Aorta (tissue), 5 donors: Measurements from ENCODE around the gene STAT5A. TPM values are rescaled to one million over a fixed set of nuclear protein-coding genes. Genes with fewer than 3 reads are reported as not detected.
"Not testable (repeated sequence)": the region's sequence is repeated elsewhere in the genome, so short reads cannot be mapped to it uniquely, and the experiment has no call there.

ENCODE experiments used
- ATAC-seq: fragments of 200-7000 bp; cut with Tn5 transposase; one replicate; pipeline ENCODE4 v1.9.1; 2022; ENCODE audit warnings: moderate library complexity; ENCODE audit not compliant: low FRiP score
- DNase-seq, 2 donors: peaks; one replicate each; pipeline ENCODE4 v3.0.0-alpha.2; 2020
- H3K27ac ChIP-seq, 2 donors: one replicate each; pipeline ENCODE4 v1.5.1; 2013; ENCODE audit warnings: low read length in 2 of 2, mild to moderate bottlenecking in 2 of 2, moderate library complexity in 2 of 2, control low read depth in 1 of 2, inconsistent platforms in 1 of 2, low read depth in 1 of 2
- H3K27me3 ChIP-seq, 2 donors: one replicate each; pipeline ENCODE4 v1.6.1; 2013; ENCODE audit warnings: control low read depth in 1 of 2, low read length in 1 of 2, mild to moderate bottlenecking in 1 of 2, moderate library complexity in 1 of 2; ENCODE audit not compliant: insufficient read depth in 2 of 2, control insufficient read depth in 1 of 2
- H3K36me3 ChIP-seq, 2 donors: one replicate each; pipeline ENCODE4 v1.6.1; 2013; ENCODE audit warnings: control low read depth in 1 of 2, low read length in 1 of 2, mild to moderate bottlenecking in 1 of 2; ENCODE audit not compliant: insufficient read depth in 2 of 2, control insufficient read depth in 1 of 2
- H3K4me1 ChIP-seq, 2 donors: one replicate each; pipeline ENCODE4 v1.6.1; 2013; ENCODE audit warnings: low read length in 2 of 2, control low read depth in 1 of 2, mild to moderate bottlenecking in 1 of 2, moderate library complexity in 1 of 2; ENCODE audit not compliant: insufficient read depth in 2 of 2, control insufficient read depth in 1 of 2
- H3K4me3 ChIP-seq, 2 donors: one replicate each; pipeline ENCODE4 v1.5.1; 2013; ENCODE audit warnings: low read length in 2 of 2, control low read depth in 1 of 2, mild to moderate bottlenecking in 1 of 2
- H3K9me3 ChIP-seq: one replicate; pipeline ENCODE4 v1.6.1; 2013; ENCODE audit warnings: mild to moderate bottlenecking, low read length; ENCODE audit not compliant: control insufficient read depth
- whole genome bisulfite sequencing, 2 donors: extraction: QIAGEN DNeasy Blood & Tissue Kit; methylation state at CpG; one replicate each; pipeline ENCODE4 v1.1.7; 2013; 5-methylcytosine and 5-hydroxymethylcytosine counted together
- intact Hi-C, 2 donors: fragments of 100-400 bp; cut with DNase I; formaldehyde crosslinking; loops; one replicate each; pipeline versions ENCODE4 v1.14.2 to v1.15.0; 2022
- polyA plus RNA-seq, 2 donors: library from polyadenylated mRNA; stranded (reverse); fragments of 200-250 nt; gene quantifications; one replicate each; pipeline ENCODE4 v1.2.3, GENCODE V29; 2013
- total RNA-seq, 2 donors: library from RNA; stranded (reverse); fragmentation: NEBNext Ultra II Directional; extraction: Animal tissue kit (Norgen Biotek cat#: 25700); gene quantifications; one replicate each; pipeline ENCODE4 v1.2.1, GENCODE V29; 2021
- donor health status: healthy with polysubstance abuse.
- donor health status: Bipolar disorder and iron deficiency.
- donor health status: DM: no; HTN: no; CAD: no.
- donor health status: DM: no; HTN: no; CAD: no.
- donor health status: DM: yes; HTN: yes; CAD: no.

The STAT5A gene
- total and polyA plus RNA-seq, 4 donors: 10.9 to 63.2 (median 31.4) TPM

GRCh38 chr17:42354956-42355843, 66.9 kb downstream of the STAT5A start:
- Histone ChIP-seq H3K4me1 (peaks cover 3 to 15% of the 10 kb centered on the region in 2 donors), H3K36me3 (no peaks in the 10 kb centered on the region)
- 52 to 61% methylated on average over 3 of the region's 3 CpGs for WGBS, 2 donors

GRCh38 chr17:42358434-42358833, 70.1 kb downstream of the STAT5A start:
- ATAC-seq (no peak), DNase-seq (no peak)
- WGBS, 2 donors: 81 to 93% methylated on average over 1 of the region's 1 CpG
- intact Hi-C loops: no loop called here
- Histone ChIP-seq H3K4me1 (peaks cover 9 to 19% of the 10 kb centered on the region in 2 donors), H3K27me3 (no peaks in the 10 kb centered on the region), H3K4me3 (no peak overlapping the region), H3K9me3 (no peaks in the 10 kb centered on the region), H3K27ac (no peak overlapping the region), H3K36me3 (no peaks in the 10 kb centered on the region)

More at GRCh38 chr17:42354956-42355843, 66.9 kb downstream of the STAT5A start:
- Histone ChIP-seq H3K4me3 (no peak overlapping the region), H3K9me3 (no peaks in the 10 kb centered on the region), H3K27me3 (no peaks in the 10 kb centered on the region), H3K27ac (no peak overlapping the region)
- no peak for DNase-seq
- ATAC-seq: peak; percentile 56
- intact Hi-C loops: no loop called here

GRCh38 chr17:42359133-42359532, 70.8 kb downstream of the STAT5A start:
- ATAC-seq: no peak
- no peaks in the 10 kb centered on the region for H3K27me3 ChIP-seq
- H3K9me3 ChIP-seq: no peaks in the 10 kb centered on the region
- peaks cover 8 to 19% of the 10 kb centered on the region in 2 donors for H3K4me1 ChIP-seq
- 91 to 93% methylated on average over 7 of the region's 7 CpGs for WGBS, 2 donors
- H3K4me3 ChIP-seq: no peak overlapping the region
- no peaks in the 10 kb centered on the region for H3K36me3 ChIP-seq
- no peak for DNase-seq
- H3K27ac ChIP-seq: no peak overlapping the region
- intact Hi-C loops: no loop called here

GRCh38 chr17:42360388-42360787, 72.1 kb downstream of the STAT5A start:
- DNase-seq: peak; percentile 75 to 81
- H3K27me3 ChIP-seq, H3K9me3 ChIP-seq, intact Hi-C loops, ATAC-seq, H3K4me3 ChIP-seq, H3K36me3 ChIP-seq: not testable (repeated sequence)
- 69 to 85% methylated on average over 2 of the region's 2 CpGs for WGBS, 2 donors
- Histone ChIP-seq H3K27ac (peak overlapping the region in 1 of 2 donors; percentile 17), H3K4me1 (peaks cover 10 to 21% of the 10 kb centered on the region in 2 donors)

Other genes with a start within 250 kb of the STAT5A start
- under 1 TPM; 0.32 to 0.96 TPM for gene C17orf113, start 237.9 kb upstream of the STAT5A start, total RNA-seq
- under 1 TPM; 0.50 to 0.74 TPM for gene C17orf113, start 237.9 kb upstream of the STAT5A start, polyA plus RNA-seq
- not detected for gene ZNF385C, start 190.0 kb upstream of the STAT5A start, total RNA-seq
- under 1 TPM in 1 of 2 donors, not detected in 1; 0.49 TPM for gene ZNF385C, start 190.0 kb upstream of the STAT5A start, polyA plus RNA-seq
- gene DHX58, start 175.8 kb upstream of the STAT5A start, total RNA-seq: 10 to 100 TPM; 11.6 to 24.5 TPM
- gene DHX58, start 175.8 kb upstream of the STAT5A start, polyA plus RNA-seq: 10 to 100 TPM in 1 of 2 donors, 1 to 10 TPM in 1; 3.6 to 45.5 TPM
- gene KAT2A, start 167.1 kb upstream of the STAT5A start, total RNA-seq: 10 to 100 TPM; 24.8 to 49.3 TPM
- 100 to 1,000 TPM in 1 of 2 donors, 1 to 10 TPM in 1; 8.9 to 109 TPM for gene KAT2A, start 167.1 kb upstream of the STAT5A start, polyA plus RNA-seq
- gene HSPB9, start 165.7 kb upstream of the STAT5A start, total RNA-seq: not detected
- gene HSPB9, start 165.7 kb upstream of the STAT5A start, polyA plus RNA-seq: under 1 TPM; 0.15 to 0.63 TPM
- 100 to 1,000 TPM; 109 to 130 TPM for gene RAB5C, start 133.5 kb upstream of the STAT5A start, total RNA-seq
- gene RAB5C, start 133.5 kb upstream of the STAT5A start, polyA plus RNA-seq: 100 to 1,000 TPM; 122 to 156 TPM
- gene KCNH4, start 107.4 kb upstream of the STAT5A start, total RNA-seq: under 1 TPM; 0.15 to 0.32 TPM
- gene KCNH4, start 107.4 kb upstream of the STAT5A start, polyA plus RNA-seq: not detected
- not detected for gene HCRT, start 103.0 kb upstream of the STAT5A start, total RNA-seq
- gene HCRT, start 103.0 kb upstream of the STAT5A start, polyA plus RNA-seq: not detected
- 10 to 100 TPM; 17.3 to 26.0 TPM for gene GHDC, start 94.0 kb upstream of the STAT5A start, total RNA-seq
- 10 to 100 TPM; 13.1 to 27.5 TPM for gene GHDC, start 94.0 kb upstream of the STAT5A start, polyA plus RNA-seq
- 100 to 1,000 TPM in 1 of 2 donors, 10 to 100 TPM in 1; 78.0 to 106 TPM for gene STAT5B, start 12.1 kb upstream of the STAT5A start, total RNA-seq
- gene STAT5B, start 12.1 kb upstream of the STAT5A start, polyA plus RNA-seq: 10 to 100 TPM; 18.0 to 54.6 TPM
- 100 to 1,000 TPM; 279 to 297 TPM for gene STAT3, start 99.9 kb downstream of the STAT5A start, total RNA-seq
- 10 to 100 TPM; 34.1 to 78.3 TPM for gene STAT3, start 99.9 kb downstream of the STAT5A start, polyA plus RNA-seq
- gene CAVIN1, start 134.8 kb downstream of the STAT5A start, total RNA-seq: 100 to 1,000 TPM; 569 to 643 TPM
- gene CAVIN1, start 134.8 kb downstream of the STAT5A start, polyA plus RNA-seq: 100 to 1,000 TPM; 350 to 422 TPM
- gene ATP6V0A1, start 170.4 kb downstream of the STAT5A start, total RNA-seq: 100 to 1,000 TPM in 1 of 2 donors, 10 to 100 TPM in 1; 96.2 to 111 TPM
- gene ATP6V0A1, start 170.4 kb downstream of the STAT5A start, polyA plus RNA-seq: 10 to 100 TPM; 13.4 to 47.5 TPM
- 10 to 100 TPM; 38.8 to 41.9 TPM for gene NAGLU, start 247.7 kb downstream of the STAT5A start, total RNA-seq
- 10 to 100 TPM; 22.3 to 75.0 TPM for gene NAGLU, start 247.7 kb downstream of the STAT5A start, polyA plus RNA-seq